Mucosa of descending colon (tissue), 3 donors: ENCODE results near the gene KIZ. TPM values are rescaled to one million over a fixed set of nuclear protein-coding genes. Genes with fewer than 3 reads are reported as not detected.
"Not testable (repeated sequence)": the region's sequence is repeated elsewhere in the genome, so short reads cannot be mapped to it uniquely, and the experiment has no call there.

Source experiments
- ATAC-seq: fragments of 200-7000 bp; cut with Tn5 transposase; one replicate; pipeline ENCODE4 v1.9.1; 2020; ENCODE audit warnings: mild to moderate bottlenecking, moderate library complexity
- DNase-seq, 3 donors: peaks; one replicate each; pipeline ENCODE4 v3.0.0-alpha.2; 2020
- H3K36me3 ChIP-seq: fragments of 200-600 bp; one replicate; pipeline ENCODE4 v1.8.0; 2021; ENCODE audit warnings: low read depth, mild to moderate bottlenecking
- H3K4me1 ChIP-seq: fragments of 200-600 bp; one replicate; pipeline ENCODE4 v1.8.0; 2021; ENCODE audit warnings: low read depth, mild to moderate bottlenecking
- H3K4me3 ChIP-seq: fragments of 200-600 bp; one replicate; pipeline ENCODE4 v1.8.0; 2021; ENCODE audit warnings: mild to moderate bottlenecking
- H3K9me3 ChIP-seq: fragments of 200-600 bp; one replicate; pipeline ENCODE4 v1.8.0; 2021; ENCODE audit warnings: mild to moderate bottlenecking
- CTCF ChIP-seq: fragments of 200-600 bp; IDR thresholded peaks from one replicate; pipeline ENCODE4 v1.8.0; 2022; ENCODE audit warnings: antibody characterized with exemption, mild to moderate bottlenecking
- intact Hi-C, 2 donors: fragments of 100-400 bp; cut with DNase I in 1 of 2; cut with micrococcal nuclease in 1 of 2; formaldehyde crosslinking; loops; one replicate each; pipeline versions ENCODE4 v1.11.0 to v1.11.1; 2022; cut with DNase I, micrococcal nuclease
- total RNA-seq, 3 donors: library from RNA; stranded (reverse); fragmentation: NEBNext Ultra II Directional in 2 of 3; extraction: Animal tissue kit (Norgen Biotek cat#: 25700) in 2 of 3; gene quantifications; one replicate each; pipeline versions ENCODE4 v1.2.1 to v1.2.4, GENCODE V29; 2021 to 2023
- donor health status: DM: no; HTN: no; CAD: no; lungs with moderate emphysema.
- donor health status: DM: no; HTN: no; CAD: no.
- donor health status: DM: no; HTN: yes; CAD: no.

Gene KIZ
- total RNA-seq, 3 donors from 2014 or later, result 9.4 to 114 (median 14.2) TPM

GRCh38 chr20:21244808-21245207, 118.9 kb downstream of the KIZ start:
- intact Hi-C loops, result no loop called here

GRCh38 chr20:21246161-21246560, 120.3 kb downstream of the KIZ start:
- no peaks in the 10 kb centered on the region for H3K36me3 ChIP-seq
- H3K4me1 ChIP-seq, result no peaks in the 10 kb centered on the region
- ATAC-seq, result no peak
- no peak for TF ChIP-seq CTCF
- no peaks in the 10 kb centered on the region for H3K9me3 ChIP-seq
- no peak for DNase-seq
- no peak overlapping the region for H3K4me3 ChIP-seq
- intact Hi-C loops, result no loop called here

More at GRCh38 chr20:21244808-21245207, 118.9 kb downstream of the KIZ start:
- DNase-seq, result no peak
- Histone ChIP-seq H3K36me3 (no peaks in the 10 kb centered on the region), H3K4me1 (no peaks in the 10 kb centered on the region), H3K9me3 (no peaks in the 10 kb centered on the region), H3K4me3 (no peak overlapping the region)
- ATAC-seq, result no peak
- no peak for TF ChIP-seq CTCF

DNA sequence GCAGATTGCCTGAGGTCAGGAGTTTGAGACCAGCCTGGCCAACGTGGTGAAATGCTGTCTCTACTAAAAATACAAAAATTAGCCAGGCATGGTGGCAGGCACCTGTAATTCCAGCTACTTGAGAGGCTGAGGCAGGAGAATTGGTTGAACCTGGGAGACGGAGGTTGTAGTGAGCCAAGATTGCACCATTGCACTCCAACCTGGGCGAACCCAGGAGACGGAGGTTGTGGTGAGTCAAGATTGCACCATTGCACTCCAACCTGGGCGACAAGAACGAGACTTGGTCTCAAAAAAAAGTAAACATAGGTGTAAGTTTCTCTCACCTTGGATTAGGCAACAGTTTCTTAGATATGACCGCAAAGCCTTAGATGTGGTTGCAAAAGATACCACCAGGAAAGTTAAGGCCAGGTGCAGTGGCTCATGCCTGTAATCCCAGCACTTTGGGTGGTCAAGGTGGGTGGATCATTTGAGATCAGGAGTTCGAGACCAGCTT, 121.8 kb downstream of the KIZ start:
- H3K4me1 ChIP-seq, DNase-seq, H3K9me3 ChIP-seq, intact Hi-C loops, ATAC-seq, H3K36me3 ChIP-seq, H3K4me3 ChIP-seq: not testable (repeated sequence)

GRCh38 chr20:21251278-21251677, 125.4 kb downstream of the KIZ start:
- Histone ChIP-seq H3K4me1 (no peaks in the 10 kb centered on the region), H3K36me3 (no peaks in the 10 kb centered on the region), H3K4me3 (no peak overlapping the region), H3K9me3 (no peaks in the 10 kb centered on the region)
- DNase-seq (no peak), ATAC-seq (no peak)
- intact Hi-C loops, result no loop called here
- TF ChIP-seq CTCF, result no peak

- Histone ChIP-seq H3K9me3 (no peaks in the 10 kb centered on the region), H3K4me1 (no peaks in the 10 kb centered on the region), H3K4me3 (no peak overlapping the region), H3K36me3 (no peaks in the 10 kb centered on the region)
- TF ChIP-seq CTCF, result no peak
- ATAC-seq (no peak), DNase-seq (no peak)
- intact Hi-C loops, result no loop called here
Measured at GRCh38 chr20:21257192-21257591, 131.3 kb downstream of the KIZ start.

DNA sequence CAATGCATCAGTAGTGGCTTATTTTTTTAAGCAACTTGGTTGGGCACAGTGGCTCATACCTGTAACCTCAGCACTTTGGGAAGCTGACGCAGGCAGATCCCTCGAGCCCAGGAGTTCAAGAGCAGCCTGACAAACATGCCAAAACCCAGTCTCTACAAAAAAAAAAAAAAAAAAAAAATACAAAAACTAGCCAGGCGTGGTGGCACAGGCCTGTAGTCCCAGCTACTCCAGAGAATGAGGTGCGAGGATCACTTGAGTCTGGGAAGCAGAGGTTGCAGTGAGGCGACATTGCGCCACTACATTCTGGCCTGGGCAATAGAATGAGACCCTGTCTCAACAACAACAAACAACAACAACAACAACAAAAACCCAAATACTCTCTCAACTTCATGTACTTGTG, 132.5 kb downstream of the KIZ start:
- H3K4me1 ChIP-seq, result no peaks in the 10 kb centered on the region
- no peaks in the 10 kb centered on the region for H3K36me3 ChIP-seq
- DNase-seq (no peak), ATAC-seq (no peak)
- no peak overlapping the region for H3K4me3 ChIP-seq
- intact Hi-C loops, result no loop called here
- no peaks in the 10 kb centered on the region for H3K9me3 ChIP-seq
- TF ChIP-seq CTCF, result no peak
